Measurements from ENCODE around the gene MLANA.

MLANA gene

DNA sequence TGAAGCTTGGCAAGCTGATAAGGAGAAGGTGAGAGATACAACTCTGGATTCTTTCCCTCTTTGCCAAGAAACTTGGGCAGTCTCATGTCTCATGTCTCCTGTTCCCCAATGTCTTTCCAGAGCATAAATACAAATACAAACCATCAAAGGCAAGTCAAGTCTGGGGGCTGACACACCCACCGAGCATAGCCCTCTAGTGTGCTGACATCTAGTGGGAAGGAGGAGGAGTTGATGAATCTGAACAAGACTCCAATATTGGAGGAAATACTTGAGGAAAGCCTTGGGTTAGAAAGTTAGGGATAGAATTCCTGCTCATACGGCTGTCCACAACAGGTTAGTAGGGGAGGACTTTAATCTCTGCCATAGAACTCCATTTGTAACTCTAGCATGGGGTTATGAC, 8.6 kb downstream of the MLANA start:
- DNase-seq (ENCODE audit: low read depth, low spot score): no peak

DNA sequence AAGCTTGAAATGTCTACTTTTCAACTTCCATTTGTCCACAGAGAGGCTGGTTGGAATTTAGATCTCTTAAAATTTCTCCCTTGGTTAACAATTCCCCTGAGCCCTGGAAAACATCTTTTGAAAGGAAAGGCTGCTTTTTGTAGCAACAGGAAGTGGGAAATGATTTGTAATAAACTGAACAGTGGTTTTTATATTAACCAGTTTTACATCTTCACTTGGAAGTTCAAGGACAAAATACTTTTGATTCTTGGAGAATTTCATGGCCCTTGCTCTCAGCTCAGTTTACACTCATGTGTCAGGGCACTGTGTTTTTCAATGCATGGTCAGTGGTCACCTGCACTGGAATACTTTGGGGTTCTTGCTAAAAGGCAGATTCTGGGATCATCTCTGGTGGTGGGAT, 9.9 kb downstream of the MLANA start:
- no peak for DNase-seq (ENCODE audit: low read depth, low spot score)

- DNase-seq (ENCODE audit: low read depth, low spot score): no peak
Observed at GRCh38 chr9:5902377-5902776, 11.7 kb downstream of the MLANA start.

DNA sequence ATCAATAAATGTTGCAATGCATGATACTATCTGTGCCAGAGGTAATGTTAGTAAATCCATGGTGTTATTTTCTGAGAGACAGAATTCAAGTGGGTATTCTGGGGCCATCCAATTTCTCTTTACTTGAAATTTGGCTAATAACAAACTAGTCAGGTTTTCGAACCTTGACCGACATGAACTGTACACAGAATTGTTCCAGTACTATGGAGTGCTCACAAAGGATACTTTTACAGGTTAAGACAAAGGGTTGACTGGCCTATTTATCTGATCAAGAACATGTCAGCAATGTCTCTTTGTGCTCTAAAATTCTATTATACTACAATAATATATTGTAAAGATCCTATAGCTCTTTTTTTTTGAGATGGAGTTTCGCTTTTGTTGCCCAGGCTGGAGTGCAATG, 18.2 kb downstream of the MLANA start:
- no peak for DNase-seq (ENCODE audit: low read depth, low spot score)

DNA sequence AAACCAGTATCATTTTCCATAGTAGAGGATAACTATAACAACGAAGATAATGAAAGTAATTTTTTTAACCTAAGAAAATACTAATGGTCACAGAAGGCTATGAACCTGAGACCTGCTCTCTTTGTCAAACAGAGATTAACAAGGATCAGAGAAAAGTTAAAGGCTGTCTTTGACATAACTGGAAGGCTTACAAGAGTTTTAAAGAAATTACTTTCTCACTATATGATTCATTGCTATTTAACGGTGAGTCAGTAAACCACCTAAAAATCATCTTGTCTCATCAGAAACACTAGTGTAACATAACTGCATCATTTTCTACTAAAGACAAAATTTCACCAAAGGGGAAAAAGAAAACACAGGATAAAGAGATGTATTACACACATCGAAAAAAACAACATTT, 19.3 kb downstream of the MLANA start:
- DNase-seq (ENCODE audit: low read depth, low spot score): no peak

DNA sequence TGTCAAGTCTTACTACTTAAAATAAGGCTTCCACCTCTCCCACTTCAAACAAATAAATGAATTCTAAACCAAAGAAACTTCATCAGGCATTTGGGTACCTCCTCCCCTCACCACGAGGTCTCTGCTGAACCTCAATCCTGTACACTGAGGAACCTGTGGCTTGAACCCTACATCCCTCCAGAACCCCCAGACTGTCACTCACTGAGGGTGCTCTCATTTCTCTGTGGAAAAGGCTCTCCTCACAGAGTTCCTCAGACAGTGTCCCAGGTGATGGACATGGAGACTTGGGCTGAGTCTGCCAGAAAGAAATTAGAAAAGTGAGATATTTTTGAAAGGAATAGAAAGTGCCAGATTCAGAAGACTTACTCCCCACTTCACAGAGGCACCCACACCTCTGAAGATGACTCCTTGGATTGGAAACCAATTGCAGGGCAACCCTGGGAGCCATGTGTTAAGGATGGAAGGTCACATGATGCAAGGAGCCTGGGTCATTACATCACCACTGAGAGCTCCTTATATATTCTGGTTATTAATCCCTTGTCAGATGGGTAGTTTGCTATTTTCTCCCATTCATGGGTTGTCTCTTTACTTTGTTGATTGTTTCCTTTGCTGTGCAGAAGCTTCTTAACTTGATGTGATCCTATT, 19.8 kb downstream of the MLANA start:
- DNase-seq (ENCODE audit: low read depth, low spot score): no peak

DNA sequence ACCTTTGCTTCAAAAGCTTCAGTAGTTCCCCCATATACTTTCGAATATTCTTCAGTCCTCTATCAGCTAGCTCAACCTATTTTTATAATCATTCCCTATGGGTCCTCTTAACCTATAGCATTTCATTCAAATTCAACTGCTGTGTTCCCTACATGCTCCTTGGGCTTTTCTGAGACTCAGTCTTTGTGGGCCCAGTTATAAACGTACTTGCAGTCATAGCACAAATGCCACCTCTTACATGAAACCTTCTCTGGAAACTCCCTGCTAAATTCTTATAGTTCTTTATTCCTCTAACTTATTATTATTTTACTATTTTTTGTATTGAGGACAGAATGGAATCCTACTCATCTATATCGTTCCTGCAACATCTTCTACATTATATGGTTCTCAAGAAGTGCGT, 24.7 kb downstream of the MLANA start:
- DNase-seq (ENCODE audit: low read depth, low spot score): no peak

DNA sequence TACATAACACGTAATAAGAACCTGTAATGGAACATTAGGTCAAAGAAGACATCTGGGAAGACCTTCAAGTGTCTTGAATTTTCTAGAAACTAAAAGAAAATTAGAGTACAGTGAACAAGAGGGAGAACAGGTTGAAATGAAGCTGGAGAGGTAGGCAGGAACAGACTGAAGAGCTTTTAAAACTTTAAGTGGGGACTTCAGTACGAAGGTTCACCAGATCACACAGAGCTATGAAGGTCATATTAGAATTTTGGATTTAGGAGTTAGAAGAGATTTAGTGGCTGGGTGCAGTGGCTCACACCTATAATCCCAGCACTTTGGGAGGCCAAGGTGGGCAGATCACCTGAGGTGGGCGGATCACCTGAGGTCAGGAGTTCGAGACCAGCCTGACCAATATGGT, 26.6 kb downstream of the MLANA start:
- no peak for DNase-seq (ENCODE audit: low read depth, low spot score)

DNA sequence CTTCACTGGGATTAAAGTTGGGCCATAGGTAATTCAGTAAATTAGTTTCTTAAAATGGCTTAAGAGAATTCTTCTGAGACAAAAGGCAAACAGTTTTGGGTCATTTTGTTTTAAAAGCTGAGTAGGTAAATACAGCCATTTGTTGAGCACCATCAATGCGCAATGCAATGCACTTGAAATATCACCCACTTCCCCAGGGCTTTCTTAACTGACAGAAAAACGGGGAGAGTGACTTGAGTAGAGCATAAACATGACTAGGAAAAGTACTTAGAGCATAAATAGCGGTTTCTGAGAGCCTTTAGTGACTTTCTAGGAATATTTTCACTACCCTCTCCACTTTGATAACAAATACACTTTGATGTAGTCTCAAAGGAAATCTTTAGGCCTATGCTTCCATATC, 27.2 kb downstream of the MLANA start:
- no peak for DNase-seq (ENCODE audit: low read depth, low spot score)

DNA sequence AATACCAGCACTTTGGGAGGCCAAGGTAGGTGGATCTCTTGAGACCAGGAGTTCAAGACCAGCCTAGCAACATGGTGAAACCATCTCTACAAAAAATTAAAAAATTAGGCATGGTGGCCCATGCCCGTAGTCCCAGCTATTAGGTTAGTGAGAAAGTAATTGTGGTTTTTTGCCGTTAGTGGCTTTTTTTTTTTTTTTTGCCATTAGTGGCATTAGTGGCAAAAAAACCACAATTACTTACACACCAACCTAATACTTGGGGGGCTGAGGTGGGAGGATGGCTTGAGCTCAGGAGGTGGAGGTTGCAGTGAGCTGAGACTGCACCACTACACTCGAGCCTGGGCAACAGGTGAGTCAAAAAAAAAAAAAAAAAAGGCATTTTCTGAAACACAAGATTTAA, 27.8 kb downstream of the MLANA start:
- no peak for DNase-seq (ENCODE audit: low read depth, low spot score)

DNA sequence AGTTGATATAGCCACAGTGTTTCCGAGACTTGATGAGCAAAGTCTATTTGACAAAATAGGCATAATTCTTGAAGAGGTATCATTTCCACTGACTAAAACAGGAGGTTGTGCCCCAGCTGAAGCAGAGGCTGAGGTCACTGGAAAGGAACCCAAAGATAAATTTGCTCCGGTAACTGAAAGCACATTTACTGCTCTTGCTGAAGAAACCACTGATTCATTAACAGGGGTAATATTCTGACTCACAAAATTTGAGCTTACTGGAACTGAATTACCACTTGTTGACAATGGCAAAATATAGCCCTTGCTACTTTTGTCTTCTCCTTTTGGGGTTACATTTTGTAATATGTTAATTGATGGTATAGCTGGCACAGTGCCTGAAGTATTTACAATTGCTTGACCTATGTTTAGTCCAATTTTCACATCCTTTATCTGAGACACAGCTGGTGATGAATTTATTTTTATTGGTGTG, 30.2 kb downstream of the MLANA start:
- DNase-seq (ENCODE audit: low read depth, low spot score): no peak

- no peak for DNase-seq (ENCODE audit: low read depth, low spot score)
Observed at GRCh38 chr9:5922192-5922591, 31.5 kb downstream of the MLANA start.

- no peak for DNase-seq (ENCODE audit: low read depth, low spot score)
Observed at GRCh38 chr9:5931657-5932056, 41.0 kb downstream of the MLANA start.

DNA sequence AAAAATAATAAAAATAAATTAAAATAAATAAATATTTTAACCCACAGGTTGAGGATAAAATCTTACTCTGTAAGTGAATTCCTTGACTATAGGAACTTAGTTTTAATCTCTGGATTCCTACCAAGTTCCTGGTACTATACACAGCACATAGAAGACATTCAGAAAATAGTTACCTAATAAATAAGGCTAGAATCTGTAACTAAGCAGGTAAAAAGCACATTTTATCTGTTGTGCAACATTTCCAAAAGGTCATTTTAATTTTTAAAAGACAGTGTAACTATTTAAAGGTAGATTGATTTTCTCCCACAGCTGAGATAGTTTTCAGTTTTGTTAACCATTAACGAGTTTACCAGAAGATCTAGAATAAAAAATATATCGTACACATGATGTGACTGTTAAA, 47.8 kb downstream of the MLANA start:
- DNase-seq (ENCODE audit: low read depth, low spot score): no peak

DNA sequence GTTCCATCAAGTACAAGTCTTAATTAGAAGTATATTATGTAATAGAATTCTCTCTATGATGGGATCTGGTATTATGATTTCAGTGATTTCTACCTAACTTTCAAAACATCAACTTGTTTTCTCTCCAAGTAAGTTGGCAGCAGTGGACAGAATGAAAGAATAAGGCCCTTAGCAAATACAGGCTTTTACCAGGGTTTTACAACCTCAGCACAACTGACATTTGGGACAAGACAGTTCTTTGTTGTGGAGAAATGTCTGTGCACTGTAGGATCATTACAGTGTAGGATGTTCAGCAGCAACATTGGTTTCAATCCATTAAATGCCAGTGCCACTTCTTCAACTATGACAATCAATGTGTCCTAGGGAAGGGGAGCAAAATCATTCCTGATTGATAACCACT, 48.8 kb downstream of the MLANA start:
- no peak for DNase-seq (ENCODE audit: low read depth, low spot score)

GRCh38 chr9:5941214-5941613, 50.5 kb downstream of the MLANA start:
- no peak for DNase-seq (ENCODE audit: low read depth, low spot score)

- DNase-seq (ENCODE audit: low read depth, low spot score): no peak
Observed at GRCh38 chr9:5945112-5945511, 54.4 kb downstream of the MLANA start.

GRCh38 chr9:5947912-5948311, 57.2 kb downstream of the MLANA start:
- DNase-seq (ENCODE audit: low read depth, low spot score): peak; percentile 2

DNA sequence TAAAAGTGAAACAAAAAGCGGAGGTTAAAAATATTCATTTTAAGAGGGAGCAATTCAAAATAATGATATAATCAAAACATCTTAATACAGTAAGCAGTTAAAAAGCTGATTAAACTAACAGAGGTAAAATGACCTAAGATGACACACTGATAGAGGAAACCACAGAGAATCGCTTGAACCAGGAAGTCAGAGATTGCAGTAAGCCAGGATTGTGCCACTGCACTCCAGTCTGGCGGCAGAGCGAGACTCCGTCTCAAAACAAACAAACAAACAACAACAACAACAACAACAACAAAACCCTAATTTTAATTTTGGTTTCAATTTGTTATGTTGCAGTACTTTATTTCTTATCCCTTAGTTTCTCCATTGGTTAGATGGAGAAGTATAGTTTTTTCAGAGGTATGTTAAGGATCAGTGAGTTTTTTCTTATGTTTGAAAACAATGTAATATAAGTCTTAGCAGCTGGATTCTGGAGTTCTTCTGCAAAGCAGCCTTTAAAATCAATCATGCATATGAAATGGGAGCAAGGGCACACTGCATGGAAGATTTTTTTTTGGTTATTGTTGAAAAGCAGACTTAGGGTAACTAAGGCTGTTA, 58.5 kb downstream of the MLANA start:
- no peak for DNase-seq (ENCODE audit: low read depth, low spot score)

DNA sequence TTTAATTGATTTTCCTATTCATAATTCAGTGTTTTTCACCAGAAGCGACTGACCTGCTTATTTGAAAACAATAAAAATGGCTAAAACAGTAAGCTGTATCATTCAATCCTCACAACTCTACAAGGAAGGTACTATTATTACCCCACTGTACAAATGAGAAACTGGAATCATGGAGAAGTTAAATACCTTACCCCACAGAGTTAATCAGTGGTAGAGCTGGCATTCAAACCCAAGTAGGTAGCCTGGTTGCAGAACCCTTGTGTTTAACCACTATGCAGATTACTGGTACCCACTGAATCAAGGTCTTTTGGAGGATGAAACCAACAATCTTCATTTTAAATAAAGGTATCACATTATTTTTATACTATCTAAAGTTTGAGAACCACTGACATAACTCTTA, 59.6 kb downstream of the MLANA start:
- DNase-seq (ENCODE audit: low read depth, low spot score): no peak

GRCh38 chr9:5951686-5952211, 61.1 kb downstream of the MLANA start:
- no peak for DNase-seq (ENCODE audit: low read depth, low spot score)

GRCh38 chr9:5953743-5954707, 63.3 kb downstream of the MLANA start:
- no peak for DNase-seq (ENCODE audit: low read depth, low spot score)

Data from iPS DF 19.7 (cell line).